Adrenal gland (tissue), 5 donors: Measurements from ENCODE around the gene RETREG2.

Experiments
- CTCF ChIP-seq, 6 experiments: fragments of 450-650 bp in 4 of 6; fragments of 200-600 bp in 2 of 6; sonication (generic) in 1 of 6; IDR thresholded peaks; 1 replicate in 5 of 6; 2 replicates in 1 of 6; pipeline versions ENCODE4 v1.5.1 to v1.8.0; 2016 to 2021; ENCODE audit warnings: antibody characterized with exemption in 6 of 6, mild to moderate bottlenecking in 2 of 6, moderate library complexity in 1 of 6
- POLR2A ChIP-seq, 2 donors: fragments of 450-650 bp; IDR thresholded peaks; one replicate each; pipeline ENCODE4 v1.6.1; 2017; ENCODE audit warnings: antibody characterized with exemption in 2 of 2, mild to moderate bottlenecking in 2 of 2, moderate library complexity in 1 of 2
- donor health status: DM: no; HTN: no; CAD: no.

GRCh38 chr2:219158586-219158985 is 19.5 kb upstream of the RETREG2 start:
- TF ChIP-seq CTCF (IDR thresholded peaks at IDR 0.05) (no peak), POLR2A (IDR thresholded peaks at IDR 0.05) (no peak)
